Gastrocnemius medialis (tissue), 4 donors: Measurements from ENCODE around the gene PLAAT4.

Experiments
- CTCF ChIP-seq, 5 experiments: fragments of 450-650 bp in 3 of 5; fragments of 200-600 bp in 2 of 5; sonication (generic) in 2 of 5; IDR thresholded peaks in 4 of 5; conservative IDR thresholded peaks in 1 of 5; 1 replicate in 4 of 5; 2 replicates in 1 of 5; pipeline ENCODE4 v1.5.1; 2016 to 2019; ENCODE audit warnings: antibody characterized with exemption in 5 of 5, mild to moderate bottlenecking in 3 of 5, moderate library complexity in 3 of 5
- POLR2A ChIP-seq, 2 donors: fragments of 450-650 bp; IDR thresholded peaks; one replicate each; pipeline ENCODE4 v1.6.1; 2017; ENCODE audit warnings: antibody characterized with exemption in 2 of 2, mild to moderate bottlenecking in 2 of 2, moderate library complexity in 2 of 2

GRCh38 chr11:63516109-63516508 lies 20.5 kb upstream of the PLAAT4 start:
- TF ChIP-seq CTCF (IDR thresholded peaks at IDR 0.05 in 4 of 5, conservative IDR thresholded peaks at IDR 0.05 in 1 of 5), result no peak
- TF ChIP-seq POLR2A (IDR thresholded peaks at IDR 0.05), result no peak
